Tibial nerve (tissue), 4 donors: ENCODE data around the gene IDH3A. TPM values are rescaled to one million over a fixed set of nuclear protein-coding genes. Genes with fewer than 3 reads are reported as not detected.

Experiments
- DNase-seq, 2 donors: peaks; one replicate each; pipeline ENCODE4 v3.0.0-alpha.2; 2019; ENCODE audit warnings: low spot score in 2 of 2
- H3K27ac ChIP-seq, 4 donors: fragments of 200-600 bp; sonication (generic) in 3 of 4; one replicate each; pipeline ENCODE4 v1.5.1; 2017 to 2019; ENCODE audit warnings: mild to moderate bottlenecking in 1 of 4
- H3K27me3 ChIP-seq, 2 donors: fragments of 200-600 bp; sonication (generic) in 1 of 2; one replicate each; pipeline versions ENCODE4 v1.5.1 to v1.6.0; 2017 to 2019
- H3K36me3 ChIP-seq, 3 donors: fragments of 200-600 bp; sonication (generic); one replicate each; pipeline ENCODE4 v1.5.1; 2018 to 2019
- H3K4me1 ChIP-seq, 4 donors: fragments of 200-600 bp; sonication (generic) in 3 of 4; one replicate each; pipeline ENCODE4 v1.5.1; 2017 to 2019
- H3K4me3 ChIP-seq, 4 donors: fragments of 200-600 bp; sonication (generic) in 3 of 4; one replicate each; pipeline ENCODE4 v1.5.1; 2017 to 2019; ENCODE audit warnings: mild to moderate bottlenecking in 1 of 4, moderate library complexity in 1 of 4
- H3K9me3 ChIP-seq, 4 donors: fragments of 200-600 bp; sonication (generic) in 3 of 4; one replicate each; pipeline ENCODE4 v1.5.1; 2017 to 2019
- CTCF ChIP-seq, 5 experiments: fragments of 200-600 bp in 3 of 5; fragments of 450-650 bp in 2 of 5; sonication (generic) in 3 of 5; IDR thresholded peaks; one replicate each; pipeline ENCODE4 v1.5.1; 2016 to 2019; ENCODE audit warnings: antibody characterized with exemption in 5 of 5, mild to moderate bottlenecking in 3 of 5, moderate library complexity in 2 of 5
- EP300 ChIP-seq, 2 donors: sonication (generic); formaldehyde crosslinking; IDR thresholded peaks; one replicate each; pipeline ENCODE4 v1.6.1; 2017; ENCODE audit warnings: antibody characterized with exemption in 2 of 2, mild to moderate bottlenecking in 1 of 2
- POLR2A ChIP-seq, 2 donors: fragments of 450-650 bp; IDR thresholded peaks; one replicate each; pipeline ENCODE4 v1.6.1; 2017; ENCODE audit warnings: antibody characterized with exemption in 2 of 2, mild to moderate bottlenecking in 2 of 2, moderate library complexity in 2 of 2
- WGBS, 2 donors: methylation state at CpG; one replicate each; pipeline ENCODE4 v1.1.5; 2018; 5-methylcytosine and 5-hydroxymethylcytosine counted together
- total RNA-seq, 4 donors: library from RNA; depleted of rRNA; stranded (reverse); fragments of >200 nt; gene quantifications; one replicate each; pipeline ENCODE4 v1.1.0, GENCODE V29; 2016

The IDH3A gene
- total RNA-seq, 4 donors from 2014 or later = 46.9 to 70.7 (median 63.4) TPM

GRCh38 chr15:78168608-78169007, 19.4 kb downstream of the IDH3A start:
- Histone ChIP-seq H3K4me3 (no peak overlapping the region), H3K27me3 (no peaks in the 10 kb centered on the region), H3K9me3 (peaks cover 0 to 5% (median 0%) of the 10 kb centered on the region in 4 donors), H3K27ac (no peak overlapping the region), H3K4me1 (peaks cover 0 to 4% (median 0%) of the 10 kb centered on the region in 4 donors), H3K36me3 (peaks cover 10 to 99% (median 31%) of the 10 kb centered on the region in 3 donors)
- no peak for DNase-seq
- WGBS, 2 donors = 78 to 86% methylated on average over 5 of the region's 5 CpGs
- no peak for TF ChIP-seq EP300 (IDR thresholded peaks at IDR 0.05)
- no peak for TF ChIP-seq CTCF (IDR thresholded peaks at IDR 0.05)
- no peak for TF ChIP-seq POLR2A (IDR thresholded peaks at IDR 0.05)

DNA sequence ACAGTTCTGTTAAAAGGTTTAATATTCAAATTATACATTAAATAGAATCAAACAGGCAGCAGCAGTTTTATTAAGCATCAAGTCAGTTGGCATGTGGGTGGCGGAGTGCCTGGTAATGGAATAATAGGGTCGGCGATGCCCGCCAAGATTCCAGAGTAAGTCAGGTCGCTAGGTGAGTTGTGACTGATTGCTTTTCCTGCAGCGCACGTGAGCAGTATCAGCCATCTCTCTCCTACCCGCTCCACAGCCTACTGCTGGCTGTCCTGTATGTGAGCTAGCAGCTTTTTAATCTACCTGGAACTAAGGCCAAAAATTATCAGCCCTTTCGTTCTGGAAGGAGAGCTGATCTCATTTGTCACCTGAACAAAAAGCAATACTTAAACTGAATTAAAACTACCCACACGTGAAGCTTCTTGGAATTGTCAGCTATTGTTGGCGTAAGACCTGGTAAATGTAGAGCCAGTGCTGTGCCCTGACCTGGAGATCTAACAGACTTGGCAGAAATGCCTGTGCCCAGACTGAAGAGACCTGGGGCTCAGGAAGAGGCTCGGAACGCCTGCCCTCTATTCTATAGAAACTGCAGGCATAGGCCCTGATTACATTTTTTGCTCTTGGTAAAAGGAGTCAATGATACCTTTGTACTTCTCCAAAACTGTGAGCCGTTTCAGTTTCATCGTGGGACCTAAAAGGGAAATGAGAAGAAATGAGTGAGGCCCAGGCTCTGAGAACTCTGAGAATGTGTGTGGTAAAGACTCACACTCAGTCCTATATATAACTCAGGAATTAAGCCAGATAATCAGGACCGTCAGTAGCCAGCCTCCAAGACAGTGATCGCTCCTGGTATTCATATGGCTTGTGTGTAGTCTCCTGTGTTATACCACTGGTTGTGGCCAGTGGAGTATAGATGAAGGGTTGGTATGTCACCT, 21.9 kb downstream of the IDH3A start:
- Histone ChIP-seq H3K27me3 (no peaks in the 10 kb centered on the region), H3K9me3 (peaks cover 0 to 5% (median 0%) of the 10 kb centered on the region in 4 donors), H3K4me1 (peaks cover 0 to 4% (median 0%) of the 10 kb centered on the region in 4 donors), H3K36me3 (peaks cover 3 to 85% (median 19%) of the 10 kb centered on the region in 3 donors), H3K4me3 (no peak overlapping the region), H3K27ac (no peak overlapping the region)
- TF ChIP-seq EP300 (IDR thresholded peaks at IDR 0.05) (no peak), CTCF (IDR thresholded peaks at IDR 0.05) (no peak), POLR2A (IDR thresholded peaks at IDR 0.05) (no peak)
- no peak for DNase-seq
- 82 to 85% methylated on average over 17 of the region's 17 CpGs for WGBS, 2 donors

- H3K4me3 ChIP-seq = no peak overlapping the region
- H3K27ac ChIP-seq = no peak overlapping the region
- H3K4me1 ChIP-seq = peaks cover 0 to 4% (median 0%) of the 10 kb centered on the region in 4 donors
- DNase-seq = no peak
- no peak for TF ChIP-seq CTCF (IDR thresholded peaks at IDR 0.05)
- no peak for TF ChIP-seq POLR2A (IDR thresholded peaks at IDR 0.05)
- no peak for TF ChIP-seq EP300 (IDR thresholded peaks at IDR 0.05)
- no peaks in the 10 kb centered on the region for H3K27me3 ChIP-seq
- H3K36me3 ChIP-seq = peaks cover 0 to 77% (median 12%) of the 10 kb centered on the region in 3 donors
- WGBS, 2 donors = 96 to 98% methylated on average over 9 of the region's 9 CpGs
- H3K9me3 ChIP-seq = peaks cover 0 to 5% (median 0%) of the 10 kb centered on the region in 4 donors
Measured at GRCh38 chr15:78171864-78172472, 22.8 kb downstream of the IDH3A start.

DNA sequence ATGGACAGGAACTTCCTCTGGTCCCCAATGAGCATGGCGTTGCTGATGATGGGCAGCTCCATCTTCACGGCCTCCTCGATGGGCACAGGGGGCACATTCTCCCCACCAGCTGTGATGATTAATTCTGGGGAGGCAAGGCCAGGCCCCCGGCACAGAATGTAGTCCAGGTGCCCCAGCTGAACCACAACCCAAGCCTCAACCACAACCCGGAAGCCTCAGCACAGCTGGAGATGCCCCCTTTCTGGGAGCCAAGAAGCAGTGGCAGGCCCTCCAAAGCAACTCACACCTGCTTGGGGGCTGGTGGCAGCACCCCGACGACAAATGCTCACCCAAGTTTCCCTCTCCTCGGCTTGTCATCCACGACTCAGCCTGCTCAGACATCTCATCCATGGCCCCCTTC, 25.2 kb downstream of the IDH3A start:
- TF ChIP-seq EP300 (IDR thresholded peaks at IDR 0.05) (no peak), CTCF (IDR thresholded peaks at IDR 0.05) (no peak), POLR2A (IDR thresholded peaks at IDR 0.05) (no peak)
- no peak for DNase-seq
- 72 to 83% methylated on average over 5 to 8 of the region's 9 CpGs for whole genome bisulfite sequencing, 2 donors
- Histone ChIP-seq H3K4me1 (no peaks in the 10 kb centered on the region), H3K36me3 (peaks cover 0 to 52% (median 12%) of the 10 kb centered on the region in 3 donors), H3K27me3 (no peaks in the 10 kb centered on the region), H3K9me3 (peaks cover 0 to 5% (median 0%) of the 10 kb centered on the region in 4 donors), H3K4me3 (no peak overlapping the region), H3K27ac (no peak overlapping the region)

DNA sequence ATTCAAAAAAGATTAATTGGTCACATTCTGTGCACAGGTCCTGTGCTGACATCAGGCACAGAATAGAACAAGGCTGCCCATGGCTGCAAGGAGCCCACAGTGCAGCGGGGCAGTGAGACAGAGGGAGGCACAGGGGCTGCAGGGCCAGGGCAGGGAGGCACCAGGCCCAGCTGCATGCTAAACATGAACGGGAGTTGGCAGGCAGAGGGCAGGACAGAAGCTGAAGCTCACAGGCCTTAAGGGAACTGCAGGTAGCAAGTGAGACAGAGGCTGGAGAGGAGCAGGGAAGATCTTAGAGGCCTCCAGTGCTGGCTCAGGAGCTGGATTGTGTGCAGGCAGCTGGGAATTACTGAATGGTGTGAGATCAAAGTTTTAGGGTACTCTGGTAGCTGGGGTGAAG, 26.2 kb downstream of the IDH3A start:
- no peaks in the 10 kb centered on the region for H3K27me3 ChIP-seq
- 29 to 41% methylated on average over 1 to 2 of the region's 2 CpGs for WGBS, 2 donors
- peaks cover 0 to 43% (median 12%) of the 10 kb centered on the region in 3 donors for H3K36me3 ChIP-seq
- no peak overlapping the region for H3K4me3 ChIP-seq
- peaks cover 0 to 5% (median 0%) of the 10 kb centered on the region in 4 donors for H3K9me3 ChIP-seq
- H3K27ac ChIP-seq = no peak overlapping the region
- no peak for DNase-seq
- TF ChIP-seq EP300 (IDR thresholded peaks at IDR 0.05) (no peak), POLR2A (IDR thresholded peaks at IDR 0.05) (no peak), CTCF (IDR thresholded peaks at IDR 0.05) (no peak)
- no peaks in the 10 kb centered on the region for H3K4me1 ChIP-seq
